GM18951 (cell line): Measurements from ENCODE around the gene CAPN7.

Source experiments
- POLR2A ChIP-seq: IDR thresholded peaks from 4 replicates; pipeline ENCODE4 v1.6.1; 2011; ENCODE audit warnings: mild to moderate bottlenecking; ENCODE audit not compliant: insufficient read length, insufficient read depth; ENCODE audit errors: extremely low read depth
- in situ Hi-C: fragments of 300-500 bp; cut with MboI; formaldehyde crosslinking; loops from one replicate; pipeline ENCODE4 v1.12.0; 2022; ENCODE audit warnings: low sequenced_read_pairs, mixed read lengths, inconsistent platforms; ENCODE audit not compliant: unreplicated experiment

The CAPN7 gene

DNA sequence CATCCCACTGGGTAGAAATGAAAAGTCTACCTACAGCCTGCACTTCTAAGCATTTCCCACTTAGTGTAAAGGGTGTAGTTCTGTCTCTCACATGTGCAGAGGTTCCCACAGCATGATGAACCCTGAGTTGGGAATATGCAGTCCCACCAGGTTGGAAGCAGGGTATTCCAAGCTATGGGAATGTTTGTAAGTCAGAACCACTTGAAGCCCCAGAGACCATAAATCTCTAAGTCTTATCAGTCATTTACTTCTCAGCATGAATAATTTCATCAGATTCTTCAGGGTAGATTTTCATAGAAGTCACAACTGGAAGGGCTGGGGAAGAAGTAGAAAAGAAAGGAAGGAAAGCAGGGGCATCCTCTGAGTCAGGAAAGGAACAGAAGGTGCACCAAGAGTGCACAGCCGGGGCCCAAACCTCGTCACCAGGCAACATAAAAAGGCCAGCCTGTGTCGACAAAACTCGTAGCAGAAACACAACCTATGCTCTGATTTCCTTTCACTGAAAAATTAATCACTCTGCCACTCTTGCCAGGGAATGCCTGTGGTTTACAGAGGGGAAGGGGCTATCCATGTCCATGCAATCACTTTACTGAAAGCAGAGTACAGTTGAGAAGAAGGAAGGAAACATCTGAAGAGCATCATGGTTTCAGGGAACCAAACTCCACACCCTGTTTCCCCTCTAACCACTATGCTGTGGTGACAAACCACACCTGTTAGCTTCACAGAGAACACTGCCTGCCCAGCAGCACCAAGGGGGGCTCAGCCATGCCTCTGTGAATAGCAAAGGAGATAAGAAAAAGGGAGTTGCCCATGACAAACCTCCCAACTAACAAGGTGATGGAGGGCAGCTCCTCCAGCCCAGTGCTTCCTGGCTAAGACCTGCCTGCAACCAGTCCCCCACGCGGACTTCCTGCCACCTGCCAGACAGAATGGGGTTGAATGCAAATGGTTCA is 85.8 kb downstream of the CAPN7 start:
- TF ChIP-seq POLR2A: no peak
- in situ Hi-C loops: no loop called here

- TF ChIP-seq POLR2A: no peak
- in situ Hi-C loops: no loop called here
Observed at GRCh38 chr3:15292765-15293522, 86.9 kb downstream of the CAPN7 start.

GRCh38 chr3:15294929-15295328 is 88.9 kb downstream of the CAPN7 start:
- in situ Hi-C loops: no loop called here
- TF ChIP-seq POLR2A: no peak

DNA sequence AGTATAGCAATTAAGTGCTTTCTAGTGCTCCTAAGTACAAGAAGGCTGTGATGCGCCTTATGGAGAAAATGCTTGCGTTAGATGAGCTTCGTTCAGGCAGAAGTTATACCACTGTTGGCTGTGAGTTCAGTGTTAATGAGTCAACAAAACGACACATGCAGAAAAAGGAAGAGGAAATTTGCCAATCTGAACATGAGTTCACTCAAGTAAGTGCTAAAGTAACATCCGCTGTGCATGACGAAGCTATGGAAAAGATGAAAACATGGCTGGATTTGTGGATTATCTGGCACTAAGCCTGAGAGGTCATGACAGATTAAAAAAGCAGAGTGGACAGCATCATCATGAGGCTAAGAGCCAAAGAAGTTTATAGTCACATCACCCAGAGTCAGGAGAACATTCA is 89.5 kb downstream of the CAPN7 start:
- no peak for TF ChIP-seq POLR2A
- in situ Hi-C loops: no loop called here

DNA sequence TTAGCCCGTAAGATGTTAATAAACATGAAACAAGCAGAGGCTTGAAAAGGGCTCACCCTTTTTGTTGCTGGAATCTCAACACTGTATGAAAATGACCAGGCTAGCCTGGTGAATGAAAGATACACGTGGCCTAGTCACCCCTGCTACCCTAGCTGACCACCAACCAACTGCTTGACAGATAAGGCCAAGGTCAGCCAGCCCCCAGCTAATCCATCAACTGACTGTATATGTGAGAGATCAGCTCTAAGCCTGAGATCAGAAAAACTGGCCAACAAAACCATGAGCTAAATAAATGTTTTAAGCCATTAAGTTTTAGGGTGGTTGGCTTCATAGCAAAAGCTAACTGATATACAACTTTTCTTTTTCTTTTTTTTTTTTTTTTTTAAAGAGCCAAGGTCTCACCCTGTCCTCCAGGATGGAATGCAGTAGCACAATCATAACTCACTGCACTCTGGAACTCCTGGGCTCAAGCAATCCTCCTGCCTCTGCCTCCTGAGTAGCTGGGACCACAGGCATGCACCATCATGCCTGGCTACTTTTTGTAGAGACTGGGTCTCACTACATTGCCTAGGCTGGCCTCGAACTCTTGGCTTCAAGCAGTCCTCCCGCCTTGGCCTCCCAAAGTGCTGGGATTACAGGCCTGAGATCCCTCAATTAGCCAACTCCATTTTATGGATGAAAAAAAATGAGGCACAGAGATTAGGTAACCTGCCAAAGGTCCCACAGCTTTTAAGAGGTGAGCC is 91.7 kb downstream of the CAPN7 start:
- no peak for TF ChIP-seq POLR2A
- in situ Hi-C loops: no loop called here

GRCh38 chr3:15298504-15298903 is 92.5 kb downstream of the CAPN7 start:
- no peak for TF ChIP-seq POLR2A
- in situ Hi-C loops: no loop called here

DNA sequence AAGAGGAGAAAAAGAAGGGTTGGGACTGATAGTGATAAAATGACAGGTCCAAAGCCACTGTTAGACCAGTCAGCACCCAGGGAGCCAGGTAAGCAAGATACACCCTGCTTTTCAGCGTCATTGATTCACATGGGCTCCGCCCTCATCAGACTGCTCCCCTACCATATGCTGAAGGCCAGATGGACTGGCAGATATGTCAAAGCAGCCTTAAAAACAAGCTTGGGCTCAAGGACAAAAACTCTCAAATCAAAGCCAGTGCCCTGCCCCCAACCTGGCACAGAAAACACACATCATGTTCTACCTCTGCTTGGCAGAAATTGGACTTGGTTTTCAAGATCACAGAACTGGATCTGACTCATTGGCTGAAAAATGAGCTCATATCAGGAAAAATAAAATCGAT is 93.0 kb downstream of the CAPN7 start:
- in situ Hi-C loops: no loop called here
- TF ChIP-seq POLR2A: no peak

- no peak for TF ChIP-seq POLR2A
- in situ Hi-C loops: no loop called here
Observed at GRCh38 chr3:15300323-15301078, 94.5 kb downstream of the CAPN7 start.

DNA sequence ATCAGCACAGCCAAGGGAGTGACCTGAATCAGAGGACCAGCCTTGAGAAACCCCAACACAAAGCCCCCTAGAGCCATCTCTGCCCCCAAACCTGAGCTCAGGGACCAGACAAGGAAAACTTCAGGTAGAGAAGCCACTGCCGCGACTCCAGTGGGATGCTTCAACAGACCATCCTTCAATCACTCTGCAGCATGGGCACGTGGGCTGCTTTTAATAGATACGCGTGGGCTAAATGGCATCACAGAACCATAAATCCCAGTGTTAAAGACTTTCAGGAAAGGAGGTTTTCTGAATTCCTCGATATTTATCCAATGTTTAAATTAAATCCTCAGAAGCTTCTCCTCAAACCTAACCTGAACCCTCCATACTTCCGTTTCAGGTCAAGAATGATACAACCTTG is 95.7 kb downstream of the CAPN7 start:
- no peak for TF ChIP-seq POLR2A
- in situ Hi-C loops: no loop called here
